Measurements from ENCODE around the gene NINJ1. TPM values are rescaled to one million over a fixed set of nuclear protein-coding genes. Genes with fewer than 3 reads are reported as not detected.

The NINJ1 gene
- total RNA-seq, 1 experiment from 2014 or later, result 41.3 TPM

DNA sequence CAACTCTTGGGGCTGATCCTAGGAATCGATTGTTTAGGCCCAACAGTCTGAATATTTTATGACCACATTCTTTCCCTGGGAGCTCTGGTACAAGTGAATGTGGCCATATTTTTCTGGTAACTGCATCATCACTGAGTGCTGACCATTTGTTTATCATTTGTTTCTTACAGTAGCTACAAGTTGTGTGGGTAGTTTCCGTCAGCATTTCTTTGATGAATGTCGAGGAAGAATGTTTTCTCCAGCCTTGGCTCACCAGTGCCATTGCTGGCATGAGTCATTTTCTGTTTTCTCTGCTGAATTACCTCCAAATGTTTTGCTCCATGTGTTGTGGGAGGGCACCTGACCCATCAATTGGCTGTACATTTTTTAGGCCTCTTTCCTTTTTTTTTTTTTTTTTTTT is 52.1 kb downstream of the NINJ1 start:
- Mint-ChIP-seq H3K27ac (no peak overlapping the region), H3K27me3 (ENCODE audit: low read depth) (no peaks in the 10 kb centered on the region), H3K4me3 (no peak overlapping the region), H3K9me3 (peaks cover 11% of the 10 kb centered on the region), H3K4me1 (0 out of 2 replicates have a peak, but pooled peaks cover 2% of the 10 kb centered on the region), H3K36me3 (peaks cover 12% of the 10 kb centered on the region)
- no peak for ATAC-seq
- CTCF ChIA-PET, result interaction anchor here (1.5 kb wide), 1 partner anchor 27 kb away, joined by 4 read pairs; no protein-coding TSS in a partner anchor
- POLR2A ChIA-PET, result no interaction called here
- no peak for DNase-seq (ENCODE audit: low spot score)
- TF ChIP-seq, protein P1, sequence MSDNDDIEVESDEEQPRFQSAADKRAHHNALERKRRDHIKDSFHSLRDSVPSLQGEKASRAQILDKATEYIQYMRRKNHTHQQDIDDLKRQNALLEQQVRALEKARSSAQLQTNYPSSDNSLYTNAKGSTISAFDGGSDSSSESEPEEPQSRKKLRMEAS (CRISPR knock-in tag; IDR thresholded peaks at IDR 0.05), result no peak
- TF ChIP-seq FOXP1 (CRISPR knock-in tag; IDR thresholded peaks at IDR 0.05; ENCODE audit: borderline replicate concordance), result no peak
- TF ChIP-seq, protein P2, sequence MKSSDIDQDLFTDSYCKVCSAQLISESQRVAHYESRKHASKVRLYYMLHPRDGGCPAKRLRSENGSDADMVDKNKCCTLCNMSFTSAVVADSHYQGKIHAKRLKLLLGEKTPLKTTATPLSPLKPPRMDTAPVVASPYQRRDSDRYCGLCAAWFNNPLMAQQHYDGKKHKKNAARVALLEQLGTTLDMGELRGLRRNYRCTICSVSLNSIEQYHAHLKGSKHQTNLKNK (CRISPR knock-in tag; IDR thresholded peaks at IDR 0.05), result no peak
- TF ChIP-seq MYBL2 (CRISPR knock-in tag; IDR thresholded peaks at IDR 0.05), result no peak
- TF ChIP-seq NR3C1 (CRISPR knock-in tag; conservative IDR thresholded peaks at IDR 0.05; ENCODE audit: low read depth), result no peak
- TF ChIP-seq TP53 (CRISPR knock-in tag; IDR thresholded peaks at IDR 0.05), result no peak
- no peak for TF ChIP-seq NFE2L1 (CRISPR knock-in tag; IDR thresholded peaks at IDR 0.05)
- TF ChIP-seq, protein P3, sequence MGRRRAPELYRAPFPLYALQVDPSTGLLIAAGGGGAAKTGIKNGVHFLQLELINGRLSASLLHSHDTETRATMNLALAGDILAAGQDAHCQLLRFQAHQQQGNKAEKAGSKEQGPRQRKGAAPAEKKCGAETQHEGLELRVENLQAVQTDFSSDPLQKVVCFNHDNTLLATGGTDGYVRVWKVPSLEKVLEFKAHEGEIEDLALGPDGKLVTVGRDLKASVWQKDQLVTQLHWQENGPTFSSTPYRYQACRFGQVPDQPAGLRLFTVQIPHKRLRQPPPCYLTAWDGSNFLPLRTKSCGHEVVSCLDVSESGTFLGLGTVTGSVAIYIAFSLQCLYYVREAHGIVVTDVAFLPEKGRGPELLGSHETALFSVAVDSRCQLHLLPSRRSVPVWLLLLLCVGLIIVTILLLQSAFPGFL (CRISPR knock-in tag; IDR thresholded peaks at IDR 0.05; ENCODE audit: borderline replicate concordance), result no peak
- TF ChIP-seq MXD4 (CRISPR knock-in tag; IDR thresholded peaks at IDR 0.05; ENCODE audit: borderline replicate concordance), result no peak
- TF ChIP-seq RELA (CRISPR knock-in tag; IDR thresholded peaks at IDR 0.05; ENCODE audit: borderline replicate concordance), result no peak
- TF ChIP-seq FOXK1 (CRISPR knock-in tag; IDR thresholded peaks at IDR 0.05), result no peak
- TF ChIP-seq, protein P4, sequence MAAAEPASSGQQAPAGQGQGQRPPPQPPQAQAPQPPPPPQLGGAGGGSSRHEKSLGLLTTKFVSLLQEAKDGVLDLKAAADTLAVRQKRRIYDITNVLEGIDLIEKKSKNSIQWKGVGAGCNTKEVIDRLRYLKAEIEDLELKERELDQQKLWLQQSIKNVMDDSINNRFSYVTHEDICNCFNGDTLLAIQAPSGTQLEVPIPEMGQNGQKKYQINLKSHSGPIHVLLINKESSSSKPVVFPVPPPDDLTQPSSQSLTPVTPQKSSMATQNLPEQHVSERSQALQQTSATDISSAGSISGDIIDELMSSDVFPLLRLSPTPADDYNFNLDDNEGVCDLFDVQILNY (CRISPR knock-in tag; IDR thresholded peaks at IDR 0.05), result no peak
- no peak for TF ChIP-seq GRHL2 (CRISPR knock-in tag; IDR thresholded peaks at IDR 0.05; ENCODE audit: insufficient replicate concordance, severe bottlenecking)

DNA sequence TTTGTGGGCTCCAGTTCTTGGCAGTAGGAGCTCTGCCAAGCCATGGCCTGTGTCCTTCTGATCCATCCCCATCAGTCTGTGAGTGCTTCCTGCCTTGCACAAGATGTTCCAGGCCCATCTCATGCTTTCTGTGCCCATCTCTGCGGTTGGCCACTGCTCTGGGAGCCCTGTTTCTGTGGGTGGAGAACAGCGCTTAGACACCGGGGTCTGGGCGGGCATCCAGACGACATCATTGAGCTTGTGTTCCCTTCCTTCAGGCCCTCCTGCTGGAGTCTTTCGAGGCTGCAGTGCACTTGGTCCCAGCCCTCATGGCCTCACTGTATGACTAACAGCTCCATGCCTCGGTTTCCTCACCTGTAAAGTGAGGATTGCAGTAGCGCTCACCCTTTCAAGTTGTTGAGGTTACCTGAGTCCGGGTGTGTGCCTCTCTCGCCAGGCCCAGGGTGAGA is 52.9 kb downstream of the NINJ1 start:
- 0 out of 2 replicates have a peak, but pooled peaks cover 2% of the 10 kb centered on the region for H3K4me1 Mint-ChIP-seq
- DNase-seq (ENCODE audit: low spot score) (peak; percentile 6), ATAC-seq (no peak)
- no peaks in the 10 kb centered on the region for H3K27me3 Mint-ChIP-seq (ENCODE audit: low read depth)
- TF ChIP-seq, protein P5, sequence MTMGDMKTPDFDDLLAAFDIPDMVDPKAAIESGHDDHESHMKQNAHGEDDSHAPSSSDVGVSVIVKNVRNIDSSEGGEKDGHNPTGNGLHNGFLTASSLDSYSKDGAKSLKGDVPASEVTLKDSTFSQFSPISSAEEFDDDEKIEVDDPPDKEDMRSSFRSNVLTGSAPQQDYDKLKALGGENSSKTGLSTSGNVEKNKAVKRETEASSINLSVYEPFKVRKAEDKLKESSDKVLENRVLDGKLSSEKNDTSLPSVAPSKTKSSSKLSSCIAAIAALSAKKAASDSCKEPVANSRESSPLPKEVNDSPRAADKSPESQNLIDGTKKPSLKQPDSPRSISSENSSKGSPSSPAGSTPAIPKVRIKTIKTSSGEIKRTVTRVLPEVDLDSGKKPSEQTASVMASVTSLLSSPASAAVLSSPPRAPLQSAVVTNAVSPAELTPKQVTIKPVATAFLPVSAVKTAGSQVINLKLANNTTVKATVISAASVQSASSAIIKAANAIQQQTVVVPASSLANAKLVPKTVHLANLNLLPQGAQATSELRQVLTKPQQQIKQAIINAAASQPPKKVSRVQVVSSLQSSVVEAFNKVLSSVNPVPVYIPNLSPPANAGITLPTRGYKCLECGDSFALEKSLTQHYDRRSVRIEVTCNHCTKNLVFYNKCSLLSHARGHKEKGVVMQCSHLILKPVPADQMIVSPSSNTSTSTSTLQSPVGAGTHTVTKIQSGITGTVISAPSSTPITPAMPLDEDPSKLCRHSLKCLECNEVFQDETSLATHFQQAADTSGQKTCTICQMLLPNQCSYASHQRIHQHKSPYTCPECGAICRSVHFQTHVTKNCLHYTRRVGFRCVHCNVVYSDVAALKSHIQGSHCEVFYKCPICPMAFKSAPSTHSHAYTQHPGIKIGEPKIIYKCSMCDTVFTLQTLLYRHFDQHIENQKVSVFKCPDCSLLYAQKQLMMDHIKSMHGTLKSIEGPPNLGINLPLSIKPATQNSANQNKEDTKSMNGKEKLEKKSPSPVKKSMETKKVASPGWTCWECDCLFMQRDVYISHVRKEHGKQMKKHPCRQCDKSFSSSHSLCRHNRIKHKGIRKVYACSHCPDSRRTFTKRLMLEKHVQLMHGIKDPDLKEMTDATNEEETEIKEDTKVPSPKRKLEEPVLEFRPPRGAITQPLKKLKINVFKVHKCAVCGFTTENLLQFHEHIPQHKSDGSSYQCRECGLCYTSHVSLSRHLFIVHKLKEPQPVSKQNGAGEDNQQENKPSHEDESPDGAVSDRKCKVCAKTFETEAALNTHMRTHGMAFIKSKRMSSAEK (CRISPR knock-in tag; IDR thresholded peaks at IDR 0.05; ENCODE audit: borderline replicate concordance), result no peak
- TF ChIP-seq, protein P6, sequence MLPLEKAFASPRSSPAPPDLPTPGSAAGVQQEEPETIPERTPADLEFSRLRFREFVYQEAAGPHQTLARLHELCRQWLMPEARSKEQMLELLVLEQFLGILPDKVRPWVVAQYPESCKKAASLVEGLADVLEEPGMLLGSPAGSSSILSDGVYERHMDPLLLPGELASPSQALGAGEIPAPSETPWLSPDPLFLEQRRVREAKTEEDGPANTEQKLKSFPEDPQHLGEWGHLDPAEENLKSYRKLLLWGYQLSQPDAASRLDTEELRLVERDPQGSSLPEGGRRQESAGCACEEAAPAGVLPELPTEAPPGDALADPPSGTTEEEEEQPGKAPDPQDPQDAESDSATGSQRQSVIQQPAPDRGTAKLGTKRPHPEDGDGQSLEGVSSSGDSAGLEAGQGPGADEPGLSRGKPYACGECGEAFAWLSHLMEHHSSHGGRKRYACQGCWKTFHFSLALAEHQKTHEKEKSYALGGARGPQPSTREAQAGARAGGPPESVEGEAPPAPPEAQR (CRISPR knock-in tag; IDR thresholded peaks at IDR 0.05), result no peak
- no peak for TF ChIP-seq MXD4 (CRISPR knock-in tag; IDR thresholded peaks at IDR 0.05; ENCODE audit: borderline replicate concordance)
- no peak for TF ChIP-seq ZNF416 (CRISPR knock-in tag; IDR thresholded peaks at IDR 0.05)
- TF ChIP-seq, protein P7, sequence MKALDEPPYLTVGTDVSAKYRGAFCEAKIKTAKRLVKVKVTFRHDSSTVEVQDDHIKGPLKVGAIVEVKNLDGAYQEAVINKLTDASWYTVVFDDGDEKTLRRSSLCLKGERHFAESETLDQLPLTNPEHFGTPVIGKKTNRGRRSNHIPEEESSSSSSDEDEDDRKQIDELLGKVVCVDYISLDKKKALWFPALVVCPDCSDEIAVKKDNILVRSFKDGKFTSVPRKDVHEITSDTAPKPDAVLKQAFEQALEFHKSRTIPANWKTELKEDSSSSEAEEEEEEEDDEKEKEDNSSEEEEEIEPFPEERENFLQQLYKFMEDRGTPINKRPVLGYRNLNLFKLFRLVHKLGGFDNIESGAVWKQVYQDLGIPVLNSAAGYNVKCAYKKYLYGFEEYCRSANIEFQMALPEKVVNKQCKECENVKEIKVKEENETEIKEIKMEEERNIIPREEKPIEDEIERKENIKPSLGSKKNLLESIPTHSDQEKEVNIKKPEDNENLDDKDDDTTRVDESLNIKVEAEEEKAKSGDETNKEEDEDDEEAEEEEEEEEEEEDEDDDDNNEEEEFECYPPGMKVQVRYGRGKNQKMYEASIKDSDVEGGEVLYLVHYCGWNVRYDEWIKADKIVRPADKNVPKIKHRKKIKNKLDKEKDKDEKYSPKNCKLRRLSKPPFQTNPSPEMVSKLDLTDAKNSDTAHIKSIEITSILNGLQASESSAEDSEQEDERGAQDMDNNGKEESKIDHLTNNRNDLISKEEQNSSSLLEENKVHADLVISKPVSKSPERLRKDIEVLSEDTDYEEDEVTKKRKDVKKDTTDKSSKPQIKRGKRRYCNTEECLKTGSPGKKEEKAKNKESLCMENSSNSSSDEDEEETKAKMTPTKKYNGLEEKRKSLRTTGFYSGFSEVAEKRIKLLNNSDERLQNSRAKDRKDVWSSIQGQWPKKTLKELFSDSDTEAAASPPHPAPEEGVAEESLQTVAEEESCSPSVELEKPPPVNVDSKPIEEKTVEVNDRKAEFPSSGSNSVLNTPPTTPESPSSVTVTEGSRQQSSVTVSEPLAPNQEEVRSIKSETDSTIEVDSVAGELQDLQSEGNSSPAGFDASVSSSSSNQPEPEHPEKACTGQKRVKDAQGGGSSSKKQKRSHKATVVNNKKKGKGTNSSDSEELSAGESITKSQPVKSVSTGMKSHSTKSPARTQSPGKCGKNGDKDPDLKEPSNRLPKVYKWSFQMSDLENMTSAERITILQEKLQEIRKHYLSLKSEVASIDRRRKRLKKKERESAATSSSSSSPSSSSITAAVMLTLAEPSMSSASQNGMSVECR (CRISPR knock-in tag; IDR thresholded peaks at IDR 0.05; ENCODE audit: borderline replicate concordance), result no peak
- peaks cover 8% of the 10 kb centered on the region for H3K36me3 Mint-ChIP-seq
- H3K4me3 Mint-ChIP-seq, result no peak overlapping the region
- ChIA-PET POLR2A (no interaction called here), CTCF (interaction anchor here (0.6 to 1.5 kb wide), 3 partner anchors 28 to 935 kb away, joined by 3 to 4 read pairs (median 3); no protein-coding TSS in a partner anchor)
- H3K9me3 Mint-ChIP-seq, result peaks cover 6% of the 10 kb centered on the region
- H3K27ac Mint-ChIP-seq, result no peak overlapping the region
